B cell (primary cell): ENCODE measurements around the gene RCBTB2. TPM values are rescaled to one million over a fixed set of nuclear protein-coding genes. Genes with fewer than 3 reads are reported as not detected.

Source experiments
- ATAC-seq: fragments of 200-7000 bp; cut with Tn5 transposase; one replicate; pipeline ENCODE4 v1.10.0; 2021; ENCODE audit warnings: low read depth, mild to moderate bottlenecking, moderate number of reproducible peaks, moderate library complexity
- CTCF ChIA-PET: fragments of 350-600 bp; sonication (Branson Sonifier 250); formaldehyde crosslinking; loops from one replicate; lab custom pipeline; 2021; ENCODE audit warnings: antibody characterized with exemption, inconsistent platforms; lab: Charles Lee
- POLR2A ChIA-PET: fragments of 350-600 bp; sonication (Branson Sonifier 250); formaldehyde crosslinking; loops from one replicate; lab custom pipeline; 2021; ENCODE audit warnings: antibody characterized with exemption; lab: Charles Lee
- DNase-seq: peaks from one replicate; pipeline ENCODE4 v3.0.0; 2013
- H2AFZ ChIP-seq: 2 replicates; pipeline ENCODE4 v1.6.1; 2012; ENCODE audit warnings: mild to moderate bottlenecking, low read depth, low read length; ENCODE audit not compliant: insufficient read depth, poor library complexity, severe bottlenecking
- H3K27ac ChIP-seq, 2 donors: 1 replicate in 1 of 2; 2 replicates in 1 of 2; pipeline ENCODE4 v1.5.1; 2012 to 2013; ENCODE audit warnings: low read length in 2 of 2, mild to moderate bottlenecking in 2 of 2, moderate library complexity in 1 of 2
- H3K27me3 ChIP-seq, 4 experiments: fragments of 200-600 bp in 1 of 4; sonication (generic) in 1 of 4; replicated peaks in 1 of 4; 1 replicate in 2 of 4; 2 replicates in 2 of 4; pipeline versions ENCODE4 v1.6.1 to v1.7.0; 2013 to 2016; ENCODE audit warnings: low read length in 3 of 4, mild to moderate bottlenecking in 2 of 4, mixed read lengths in 1 of 4, moderate library complexity in 1 of 4; ENCODE audit not compliant: insufficient read depth in 4 of 4, control insufficient read depth in 3 of 4; ENCODE audit errors: control extremely low read depth in 1 of 4
- H3K36me3 ChIP-seq, 2 experiments: replicated peaks in 1 of 2; 1 replicate in 1 of 2; 2 replicates in 1 of 2; pipeline versions ENCODE4 v1.6.1 to v1.7.1; 2013; ENCODE audit warnings: low read length in 1 of 2; ENCODE audit not compliant: insufficient read depth in 2 of 2, control insufficient read depth in 1 of 2; ENCODE audit errors: control extremely low read depth in 1 of 2, extremely low read depth in 1 of 2
- H3K4me1 ChIP-seq, 2 donors: fragments of 200-600 bp in 1 of 2; sonication (generic) in 1 of 2; 1 replicate in 1 of 2; 2 replicates in 1 of 2; pipeline versions ENCODE4 v1.5.1 to v1.6.1; 2013 to 2017; ENCODE audit warnings: low read length in 2 of 2; ENCODE audit not compliant: control insufficient read depth in 2 of 2, insufficient read depth in 2 of 2
- H3K4me2 ChIP-seq: replicated peaks from 2 replicates; pipeline ENCODE3; 2012; ENCODE audit warnings: mild to moderate bottlenecking, low read depth, low read length; ENCODE audit not compliant: poor library complexity, severe bottlenecking
- H3K4me3 ChIP-seq, 5 experiments: fragments of 200-600 bp in 1 of 5; sonication (generic) in 1 of 5; 1 replicate in 3 of 5; 2 replicates in 2 of 5; pipeline versions ENCODE4 v1.5.1 to v1.7.0; 2011 to 2016; ENCODE audit warnings: low read length in 4 of 5, mild to moderate bottlenecking in 4 of 5, low read depth in 2 of 5, control low read depth in 1 of 5, moderate library complexity in 1 of 5; ENCODE audit not compliant: insufficient read depth in 1 of 5; ENCODE audit errors: control extremely low read depth in 1 of 5, extremely low read depth in 1 of 5
- H3K79me2 ChIP-seq: fragments of 200-600 bp; sonication (generic); one replicate; pipeline ENCODE4 v1.6.0; 2016; ENCODE audit warnings: low read length; ENCODE audit not compliant: control insufficient read depth, insufficient read depth
- H3K9ac ChIP-seq: fragments of 200-600 bp; sonication (generic); 2 replicates; pipeline ENCODE4 v1.6.1; 2017; ENCODE audit warnings: mild to moderate bottlenecking, low read length, moderate library complexity
- H3K9me3 ChIP-seq, 3 donors: one replicate each; pipeline versions ENCODE4 v1.6.1 to v1.7.1; 2013; ENCODE audit warnings: low read length in 2 of 3; ENCODE audit not compliant: control insufficient read depth in 2 of 3, insufficient read depth in 1 of 3; ENCODE audit errors: control extremely low read depth in 1 of 3
- H4K20me1 ChIP-seq: 2 replicates; pipeline ENCODE4 v1.6.0; 2012; ENCODE audit warnings: mild to moderate bottlenecking, low read length; ENCODE audit not compliant: insufficient read depth, control insufficient read depth, poor library complexity, severe bottlenecking
- H3K27ac Mint-ChIP-seq: one replicate; pipeline ENCODE4 v1.8.0; 2021; ENCODE audit warnings: mixed read lengths
- H3K27me3 Mint-ChIP-seq: one replicate; pipeline ENCODE4 v1.8.0; 2021; ENCODE audit warnings: mixed read lengths
- H3K4me1 Mint-ChIP-seq: one replicate; pipeline ENCODE4 v1.8.0; 2021; ENCODE audit warnings: mixed read lengths
- H3K4me3 Mint-ChIP-seq: one replicate; pipeline ENCODE4 v1.8.0; 2021; ENCODE audit warnings: mixed read lengths
- H3K9me3 Mint-ChIP-seq: one replicate; pipeline ENCODE4 v1.8.0; 2022; ENCODE audit warnings: mixed read lengths; ENCODE audit not compliant: insufficient read depth
- EZH2 ChIP-seq: IDR thresholded peaks from 2 replicates; pipeline ENCODE4 v1.6.1; 2012; ENCODE audit warnings: borderline replicate concordance, low read depth, mild to moderate bottlenecking, moderate library complexity, low read length; ENCODE audit not compliant: insufficient read depth, poor library complexity, severe bottlenecking
- WGBS: methylation state at CpG from one replicate; pipeline ENCODE4 v1.1.5; 2013; ENCODE audit warnings: missing lambda C conversion rate; ENCODE audit not compliant: insufficient coverage; 5-methylcytosine and 5-hydroxymethylcytosine counted together
- intact Hi-C: fragments of 100-400 bp; cut with micrococcal nuclease; formaldehyde crosslinking; loops from one replicate; pipeline ENCODE4 v1.10.0; 2022
- polyA plus RNA-seq: library from polyadenylated mRNA; depleted of rRNA; stranded (reverse); fragments of >200 nt; gene quantifications from 2 replicates; pipeline ENCODE4 v1.2.3, GENCODE V29; 2012
- total RNA-seq, 2 donors: library from RNA; stranded (reverse); fragments of 120-200 nt in 1 of 2; gene quantifications; 1 replicate in 1 of 2; 2 replicates in 1 of 2; pipeline versions ENCODE4 v1.2.3 to v1.2.4, GENCODE V29; 2013 to 2022
- TF ChIP-seq, protein P1 (sequence below): fragments of 200-600 bp; IDR thresholded peaks from one replicate; pipeline ENCODE4 v1.8.0; 2022; ENCODE audit warnings: antibody characterized with exemption, mild to moderate bottlenecking

Gene RCBTB2
- total and polyA plus RNA-seq, 2 donors (not counting 1 experiment from before 2014, with no cell fraction given) = 1.4 to 2.7 TPM

DNA sequence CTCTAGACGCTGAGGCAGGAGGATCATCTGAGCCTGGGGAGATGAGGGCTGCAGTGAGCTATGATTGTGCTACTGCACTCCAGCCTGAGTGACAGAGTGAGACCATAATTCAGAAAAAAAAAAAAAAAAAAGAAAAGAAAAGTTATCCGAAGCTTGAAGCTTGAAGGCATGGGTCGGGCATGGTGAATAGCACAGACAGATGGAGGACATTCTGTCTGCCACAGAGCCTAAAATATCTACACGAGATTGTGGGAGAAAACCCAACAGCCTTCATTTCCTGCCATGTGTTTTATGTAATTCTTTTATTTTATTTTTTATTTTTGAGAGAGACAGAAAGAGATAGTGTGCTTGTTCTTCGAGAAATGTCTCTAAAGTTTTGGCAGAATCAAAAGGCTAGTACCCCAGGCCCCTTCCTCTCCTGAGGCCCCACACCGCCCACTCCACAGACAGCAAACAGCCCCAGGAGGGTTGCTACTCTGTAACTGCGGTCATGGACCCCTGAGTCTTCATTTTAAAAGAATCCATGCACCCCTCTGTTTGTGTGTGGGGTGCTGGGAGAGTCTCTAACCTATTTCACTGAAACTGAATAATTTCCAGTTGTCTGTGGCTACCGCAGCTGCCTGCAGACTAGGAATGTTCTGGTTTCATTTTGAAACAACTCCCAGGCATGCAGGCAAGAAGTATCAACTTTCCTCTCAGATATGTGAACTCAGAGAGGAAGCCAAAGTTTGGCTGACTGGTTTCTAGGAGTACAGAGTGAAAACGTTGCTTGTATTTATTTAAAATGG, 38.4 kb upstream of the RCBTB2 start:
- H3K9me3 Mint-ChIP-seq = no peaks in the 10 kb centered on the region
- H3K4me3 Mint-ChIP-seq = no peak overlapping the region
- H3K79me2 ChIP-seq = no peaks in the 10 kb centered on the region
- no peak overlapping the region for H3K9ac ChIP-seq
- ChIA-PET CTCF (interaction anchor here (0.7 to 2.1 kb wide), 2 partner anchors 8 to 444 kb away, joined by 3 to 13 read pairs; no protein-coding TSS in a partner anchor), POLR2A (no interaction called here)
- H3K4me3 ChIP-seq = no peak overlapping the region
- H4K20me1 ChIP-seq = no peaks in the 10 kb centered on the region
- ATAC-seq (no peak), DNase-seq (no peak)
- no peak for TF ChIP-seq EZH2
- TF ChIP-seq, protein P1, sequence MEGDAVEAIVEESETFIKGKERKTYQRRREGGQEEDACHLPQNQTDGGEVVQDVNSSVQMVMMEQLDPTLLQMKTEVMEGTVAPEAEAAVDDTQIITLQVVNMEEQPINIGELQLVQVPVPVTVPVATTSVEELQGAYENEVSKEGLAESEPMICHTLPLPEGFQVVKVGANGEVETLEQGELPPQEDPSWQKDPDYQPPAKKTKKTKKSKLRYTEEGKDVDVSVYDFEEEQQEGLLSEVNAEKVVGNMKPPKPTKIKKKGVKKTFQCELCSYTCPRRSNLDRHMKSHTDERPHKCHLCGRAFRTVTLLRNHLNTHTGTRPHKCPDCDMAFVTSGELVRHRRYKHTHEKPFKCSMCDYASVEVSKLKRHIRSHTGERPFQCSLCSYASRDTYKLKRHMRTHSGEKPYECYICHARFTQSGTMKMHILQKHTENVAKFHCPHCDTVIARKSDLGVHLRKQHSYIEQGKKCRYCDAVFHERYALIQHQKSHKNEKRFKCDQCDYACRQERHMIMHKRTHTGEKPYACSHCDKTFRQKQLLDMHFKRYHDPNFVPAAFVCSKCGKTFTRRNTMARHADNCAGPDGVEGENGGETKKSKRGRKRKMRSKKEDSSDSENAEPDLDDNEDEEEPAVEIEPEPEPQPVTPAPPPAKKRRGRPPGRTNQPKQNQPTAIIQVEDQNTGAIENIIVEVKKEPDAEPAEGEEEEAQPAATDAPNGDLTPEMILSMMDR = no peak
- H3K4me1 ChIP-seq = peaks cover 17 to 33% of the 10 kb centered on the region in 2 donors
- no peak overlapping the region for H2AFZ ChIP-seq
- WGBS = 0% methylated on average over 1 of the region's 9 CpGs
- H3K9me3 ChIP-seq = peaks cover 0 to 17% (median 0%) of the 10 kb centered on the region in 3 donors
- H3K4me2 ChIP-seq = peak overlapping the region; percentile 33
- H3K27ac ChIP-seq = no peak overlapping the region
- H3K4me1 Mint-ChIP-seq = peaks cover 28% of the 10 kb centered on the region
- peaks cover 74% of the 10 kb centered on the region for H3K27me3 Mint-ChIP-seq
- H3K36me3 ChIP-seq = no peaks in the 10 kb centered on the region
- H3K27me3 ChIP-seq = peaks cover 0 to 82% (median 73%) of the 10 kb centered on the region in 4 experiments
- intact Hi-C loops = no loop called here
- no peak overlapping the region for H3K27ac Mint-ChIP-seq

GRCh38 chr13:48570216-48570828, 37.4 kb upstream of the RCBTB2 start:
- CTCF ChIA-PET = interaction anchor here (1.0 to 2.1 kb wide), 2 partner anchors 9 to 195 kb away, joined by 3 to 13 read pairs; no protein-coding TSS in a partner anchor

More at GRCh38 chr13:48570216-48570828, 37.4 kb upstream of the RCBTB2 start:
- intact Hi-C loops = no loop called here
- peaks cover 0 to 81% (median 74%) of the 10 kb centered on the region in 4 experiments for H3K27me3 ChIP-seq
- no peaks in the 10 kb centered on the region for H4K20me1 ChIP-seq
- TF ChIP-seq, protein P1 = no peak
- TF ChIP-seq EZH2 = no peak
- H3K27ac ChIP-seq = no peak overlapping the region
- H3K4me3 ChIP-seq = no peak overlapping the region
- H3K9ac ChIP-seq = no peak overlapping the region
- H3K9me3 ChIP-seq = peaks cover 0 to 17% (median 0%) of the 10 kb centered on the region in 3 donors
- H3K27ac Mint-ChIP-seq = no peak overlapping the region
- no peak overlapping the region for H3K4me3 Mint-ChIP-seq
- no peak overlapping the region for H3K4me2 ChIP-seq
- no peaks in the 10 kb centered on the region for H3K9me3 Mint-ChIP-seq
- H3K79me2 ChIP-seq = no peaks in the 10 kb centered on the region
- WGBS = 97% methylated on average over 6 of the region's 8 CpGs
- no peak overlapping the region for H2AFZ ChIP-seq
- ATAC-seq (no peak), DNase-seq (no peak)
- H3K4me1 ChIP-seq = peaks cover 17 to 35% of the 10 kb centered on the region in 2 donors
- H3K4me1 Mint-ChIP-seq = peaks cover 28% of the 10 kb centered on the region
- POLR2A ChIA-PET = no interaction called here
- no peaks in the 10 kb centered on the region for H3K36me3 ChIP-seq
- H3K27me3 Mint-ChIP-seq = peaks cover 72% of the 10 kb centered on the region
